MM.1S (cell line): ENCODE data around the gene KIAA1755.

Experiments used
- DNase-seq: peaks from one replicate; pipeline ENCODE4 v3.0.0-alpha.2; 2015
- H2AFZ ChIP-seq: fragments of 300-600 bp; sonication (generic); 2 replicates; pipeline ENCODE4 v1.6.0; 2016; ENCODE audit warnings: antibody characterized with exemption, low read length
- H3F3A ChIP-seq: fragments of 300-600 bp; sonication (generic); 2 replicates; pipeline ENCODE4 v1.6.1; 2016; ENCODE audit warnings: mild to moderate bottlenecking, antibody characterized with exemption, low read length, moderate library complexity, mixed read lengths; ENCODE audit not compliant: insufficient read depth
- H3K27ac ChIP-seq: fragments of 300-600 bp; sonication (generic); 2 replicates; pipeline ENCODE4 v1.5.1; 2016; ENCODE audit warnings: mild to moderate bottlenecking, low read length
- H3K27me3 ChIP-seq: fragments of 300-600 bp; sonication (generic); replicated peaks from 2 replicates; pipeline ENCODE4 v1.6.0; 2016; ENCODE audit warnings: low read length; ENCODE audit not compliant: insufficient read depth
- H3K36me3 ChIP-seq: fragments of 300-600 bp; sonication (generic); replicated peaks from 2 replicates; pipeline ENCODE4 v1.6.1; 2016; ENCODE audit warnings: mild to moderate bottlenecking, low read length, mixed read lengths; ENCODE audit not compliant: insufficient read depth
- H3K4me1 ChIP-seq: fragments of 300-600 bp; sonication (generic); 2 replicates; pipeline ENCODE4 v1.6.1; 2016; ENCODE audit warnings: low read length, mixed read lengths
- H3K4me2 ChIP-seq: fragments of 300-600 bp; sonication (generic); 2 replicates; pipeline ENCODE4 v1.6.0; 2016; ENCODE audit warnings: low read depth, low read length
- H3K4me3 ChIP-seq: fragments of 300-600 bp; sonication (generic); 2 replicates; pipeline ENCODE4 v1.5.1; 2016; ENCODE audit warnings: low read length, mixed read lengths
- H3K79me2 ChIP-seq: fragments of 300-600 bp; sonication (generic); 2 replicates; pipeline ENCODE4 v1.6.1; 2016; ENCODE audit warnings: mixed run types, low read length, mixed read lengths
- H3K9ac ChIP-seq: fragments of 300-600 bp; sonication (generic); 2 replicates; pipeline ENCODE4 v1.6.1; 2016; ENCODE audit warnings: low read length, mixed read lengths
- H3K9me2 ChIP-seq: fragments of 300-600 bp; sonication (generic); replicated peaks from 2 replicates; pipeline ENCODE4 v1.6.1; 2016; ENCODE audit warnings: mild to moderate bottlenecking, low read length, mixed read lengths; ENCODE audit not compliant: insufficient read depth
- H3K9me3 ChIP-seq: fragments of 300-600 bp; sonication (generic); replicated peaks from 2 replicates; pipeline ENCODE4 v1.6.1; 2016; ENCODE audit warnings: mild to moderate bottlenecking, low read length, mixed read lengths; ENCODE audit not compliant: insufficient read depth
- H4K20me1 ChIP-seq: fragments of 300-600 bp; sonication (generic); 2 replicates; pipeline ENCODE4 v1.6.1; 2016; ENCODE audit warnings: mild to moderate bottlenecking, low read length, moderate library complexity, mixed read lengths; ENCODE audit not compliant: insufficient read depth
- CTCF ChIP-seq: fragments of 300-600 bp; sonication (generic); IDR thresholded peaks from 2 replicates; pipeline ENCODE4 v1.5.1; 2016; ENCODE audit warnings: antibody characterized with exemption, low read length, mixed read lengths
- EZH2 ChIP-seq: fragments of 300-600 bp; sonication (generic); optimal IDR thresholded peaks from 2 replicates; pipeline ENCODE3; 2017; ENCODE audit warnings: low read depth, mild to moderate bottlenecking, antibody characterized with exemption, low read length, mixed read lengths
- EZH2phosphoT487 ChIP-seq: fragments of 300-600 bp; sonication (generic); IDR thresholded peaks from 2 replicates; pipeline ENCODE4 v1.6.1; 2018; ENCODE audit warnings: antibody characterized with exemption, low read length

The KIAA1755 gene

GRCh38 chr20:38224531-38224930 is 36.0 kb downstream of the KIAA1755 start:
- Histone ChIP-seq H3K4me3 (no peak overlapping the region), H3K36me3 (no peaks in the 10 kb centered on the region), H2AFZ (no peak overlapping the region), H3K4me1 (peaks cover 24% of the 10 kb centered on the region), H3K27ac (no peak overlapping the region), H3K9ac (no peak overlapping the region), H3K79me2 (no peaks in the 10 kb centered on the region), H4K20me1 (no peaks in the 10 kb centered on the region), H3F3A (peaks cover 10% of the 10 kb centered on the region; the same call in 1 of the 2 replicates), H3K9me2 (no peaks in the 10 kb centered on the region), H3K4me2 (no peak overlapping the region), H3K27me3 (no peaks in the 10 kb centered on the region), H3K9me3 (no peaks in the 10 kb centered on the region)
- TF ChIP-seq EZH2 (no peak), CTCF (no peak), EZH2phosphoT487 (no peak)
- no peak for DNase-seq

- H4K20me1 ChIP-seq = no peaks in the 10 kb centered on the region
- H3F3A ChIP-seq = peaks cover 10% of the 10 kb centered on the region; the same call in 1 of the 2 replicates
- no peak overlapping the region for H3K9ac ChIP-seq
- no peaks in the 10 kb centered on the region for H3K9me2 ChIP-seq
- no peaks in the 10 kb centered on the region for H3K79me2 ChIP-seq
- no peak overlapping the region for H3K4me3 ChIP-seq
- TF ChIP-seq CTCF (no peak), EZH2 (no peak), EZH2phosphoT487 (no peak)
- DNase-seq = no peak
- H3K4me1 ChIP-seq = peaks cover 24% of the 10 kb centered on the region
- H2AFZ ChIP-seq = no peak overlapping the region
- no peaks in the 10 kb centered on the region for H3K36me3 ChIP-seq
- H3K27me3 ChIP-seq = no peaks in the 10 kb centered on the region
- no peak overlapping the region for H3K27ac ChIP-seq
- no peak overlapping the region for H3K4me2 ChIP-seq
- H3K9me3 ChIP-seq = no peaks in the 10 kb centered on the region
These were observed 36.8 kb downstream of the KIAA1755 start for GRCh38 chr20:38223743-38224100.

- Histone ChIP-seq H3F3A (peaks cover 10% of the 10 kb centered on the region; the same call in 1 of the 2 replicates), H3K4me2 (no peak overlapping the region), H3K27me3 (no peaks in the 10 kb centered on the region), H3K79me2 (no peaks in the 10 kb centered on the region), H3K36me3 (no peaks in the 10 kb centered on the region), H3K27ac (no peak overlapping the region), H3K4me1 (peaks cover 24% of the 10 kb centered on the region), H3K9me3 (no peaks in the 10 kb centered on the region), H3K9me2 (no peaks in the 10 kb centered on the region), H2AFZ (no peak overlapping the region), H3K4me3 (no peak overlapping the region), H3K9ac (no peak overlapping the region), H4K20me1 (no peaks in the 10 kb centered on the region)
- TF ChIP-seq EZH2phosphoT487 = no peak
- TF ChIP-seq CTCF = 0 out of 2 replicates have a peak, but pooled peaks have one; percentile 15
- TF ChIP-seq EZH2 = no peak
- DNase-seq = no peak
These were observed 37.4 kb downstream of the KIAA1755 start for GRCh38 chr20:38222923-38223742.
